Astrocyte (in vitro differentiated cells and primary cell): Measurements from ENCODE around the gene ZNF212. TPM values are rescaled to one million over a fixed set of nuclear protein-coding genes. Genes with fewer than 3 reads are reported as not detected.

Experiments used
- DNase-seq: peaks from one replicate; pipeline ENCODE4 v3.0.0-alpha.2; 2010; ENCODE audit warnings: low read depth
- FAIRE-seq: peaks from 2 replicates; lab custom pipeline; 2011; peaks lifted over from hg19 to GRCh38; lab: Jason Lieb, UNC
- H2AFZ ChIP-seq: 2 replicates; pipeline ENCODE4 v1.6.0; 2012; ENCODE audit warnings: low read depth, low read length, inconsistent platforms
- H3K27ac ChIP-seq: 2 replicates; pipeline ENCODE4 v1.5.1; 2011; ENCODE audit warnings: low read depth, low read length, inconsistent platforms
- H3K27me3 ChIP-seq: 2 replicates; pipeline ENCODE4 v1.6.0; 2011; ENCODE audit warnings: low read length, inconsistent platforms; ENCODE audit not compliant: insufficient read depth
- H3K36me3 ChIP-seq: 2 replicates; pipeline ENCODE4 v1.5.1; 2011; ENCODE audit warnings: low read length, inconsistent platforms; ENCODE audit not compliant: insufficient read depth
- H3K4me1 ChIP-seq: 2 replicates; pipeline ENCODE4 v1.5.1; 2011; ENCODE audit warnings: low read length, inconsistent platforms; ENCODE audit not compliant: insufficient read depth
- H3K4me2 ChIP-seq: 2 replicates; pipeline ENCODE4 v1.6.0; 2012; ENCODE audit warnings: low read length, inconsistent platforms
- H3K4me3 ChIP-seq: 2 replicates; pipeline ENCODE4 v1.5.1; 2011; ENCODE audit warnings: low read depth, mild to moderate bottlenecking, low read length, inconsistent platforms; ENCODE audit not compliant: insufficient read depth
- H3K79me2 ChIP-seq: 2 replicates; pipeline ENCODE4 v1.6.0; 2012; ENCODE audit warnings: mild to moderate bottlenecking, low read length, inconsistent platforms; ENCODE audit not compliant: insufficient read depth
- H3K9ac ChIP-seq: 2 replicates; pipeline ENCODE4 v1.6.0; 2012; ENCODE audit warnings: mild to moderate bottlenecking, low read length, inconsistent platforms
- H3K9me3 ChIP-seq: 2 replicates; pipeline ENCODE4 v1.5.1; 2012; ENCODE audit warnings: low read depth, mild to moderate bottlenecking, low read length, inconsistent platforms; ENCODE audit not compliant: insufficient read depth
- H4K20me1 ChIP-seq: 2 replicates; pipeline ENCODE4 v1.6.0; 2012; ENCODE audit warnings: low read length, inconsistent platforms; ENCODE audit not compliant: insufficient read depth
- H3K27ac Mint-ChIP-seq: one replicate; pipeline ENCODE4 v1.8.0; 2021; ENCODE audit warnings: mild to moderate bottlenecking, mixed read lengths; ENCODE audit not compliant: unreplicated experiment
- H3K27me3 Mint-ChIP-seq: one replicate; pipeline ENCODE4 v1.8.0; 2021; ENCODE audit warnings: low read depth, mixed read lengths; ENCODE audit not compliant: unreplicated experiment
- H3K36me3 Mint-ChIP-seq: one replicate; pipeline ENCODE4 v1.8.0; 2021; ENCODE audit warnings: low read depth, mixed read lengths; ENCODE audit not compliant: unreplicated experiment
- H3K4me1 Mint-ChIP-seq: one replicate; pipeline ENCODE4 v1.8.0; 2021; ENCODE audit warnings: low read depth, mixed read lengths; ENCODE audit not compliant: unreplicated experiment
- H3K4me3 Mint-ChIP-seq: one replicate; pipeline ENCODE4 v1.8.0; 2021; ENCODE audit warnings: mild to moderate bottlenecking, moderate library complexity, mixed read lengths; ENCODE audit not compliant: unreplicated experiment
- H3K9me3 Mint-ChIP-seq: one replicate; pipeline ENCODE4 v1.8.0; 2021; ENCODE audit warnings: mild to moderate bottlenecking, mixed read lengths; ENCODE audit not compliant: unreplicated experiment
- EZH2 ChIP-seq: IDR thresholded peaks from 2 replicates; pipeline ENCODE4 v1.6.1; 2012; ENCODE audit warnings: mild to moderate bottlenecking, low read length, inconsistent platforms; ENCODE audit not compliant: insufficient read depth
- total RNA-seq: library from RNA; stranded (reverse); gene quantifications from 2 replicates; pipeline ENCODE4 v1.2.1, GENCODE V29; 2021
- TF ChIP-seq, protein P1 (sequence below): IDR thresholded peaks from 2 replicates; pipeline ENCODE4 v1.5.1; 2011; ENCODE audit warnings: low read depth, mild to moderate bottlenecking, inconsistent platforms, low read length, moderate library complexity; ENCODE audit not compliant: insufficient read depth

ZNF212 gene
- total RNA-seq, 1 donor from 2014 or later, result 8.2 TPM

DNA sequence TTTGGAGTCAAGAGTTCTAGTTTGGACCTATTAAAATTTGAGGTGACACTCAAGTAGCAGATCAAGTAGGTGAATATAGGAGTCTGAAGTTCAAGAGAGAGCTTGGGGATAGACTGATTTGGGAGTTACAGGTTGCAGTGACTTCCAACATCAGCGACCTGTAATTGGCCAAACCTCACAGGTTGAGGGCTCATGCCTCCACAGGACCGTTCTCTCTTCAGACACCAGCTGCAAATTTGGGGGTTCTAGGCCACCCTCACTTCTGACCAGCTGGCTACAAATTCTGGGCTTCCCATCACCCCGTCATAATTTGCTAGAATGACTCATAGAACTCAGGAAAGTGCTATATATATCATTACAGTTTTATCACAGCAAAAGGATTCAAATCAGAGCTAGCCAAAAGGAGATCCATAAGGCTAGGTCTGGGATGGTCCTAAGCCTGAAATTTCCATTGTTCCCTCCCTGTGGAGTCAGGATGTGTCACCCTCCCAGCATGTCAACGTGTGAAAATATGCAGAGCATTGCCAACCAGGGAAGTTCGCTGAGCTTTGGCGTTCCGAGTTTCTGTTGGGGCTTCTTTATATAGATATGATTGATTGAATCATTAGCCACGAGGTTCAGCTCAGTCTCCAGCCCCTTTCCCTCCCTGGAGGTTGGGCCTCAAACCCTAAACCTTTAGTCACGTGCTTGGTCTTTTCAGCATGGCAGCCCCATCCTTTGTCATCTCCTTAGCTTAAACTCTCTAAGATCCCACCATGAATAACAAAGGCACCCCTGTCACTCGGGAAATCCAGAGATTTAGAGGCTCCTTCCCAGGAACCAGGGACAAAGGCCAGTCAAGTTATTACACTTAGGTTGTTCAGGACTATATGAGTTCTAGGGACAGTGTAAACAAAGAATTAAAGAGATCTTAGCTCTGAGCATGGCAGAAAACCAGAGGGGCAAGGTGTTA lies 20.7 kb upstream of the ZNF212 start:
- peak; percentile 54 for DNase-seq
- peaks cover 33% of the 10 kb centered on the region for H3K36me3 ChIP-seq
- Mint-ChIP-seq H3K36me3 (peaks cover 48% of the 10 kb centered on the region), H3K4me3 (peak overlapping the region; percentile 47), H3K27me3 (no peaks in the 10 kb centered on the region), H3K9me3 (peaks cover 3% of the 10 kb centered on the region), H3K4me1 (peaks cover 25% of the 10 kb centered on the region), H3K27ac (peak overlapping the region; percentile 69)
- FAIRE-seq, result no peak
- H3K9me3 ChIP-seq, result no peaks in the 10 kb centered on the region
- H3K79me2 ChIP-seq, result peaks cover 2% of the 10 kb centered on the region
- no peaks in the 10 kb centered on the region for H3K27me3 ChIP-seq
- H3K27ac ChIP-seq, result peak overlapping the region; percentile 64
- no peak overlapping the region for H2AFZ ChIP-seq
- peaks cover 17% of the 10 kb centered on the region for H3K4me1 ChIP-seq
- H4K20me1 ChIP-seq, result peaks cover 18% of the 10 kb centered on the region
- TF ChIP-seq, protein P1, sequence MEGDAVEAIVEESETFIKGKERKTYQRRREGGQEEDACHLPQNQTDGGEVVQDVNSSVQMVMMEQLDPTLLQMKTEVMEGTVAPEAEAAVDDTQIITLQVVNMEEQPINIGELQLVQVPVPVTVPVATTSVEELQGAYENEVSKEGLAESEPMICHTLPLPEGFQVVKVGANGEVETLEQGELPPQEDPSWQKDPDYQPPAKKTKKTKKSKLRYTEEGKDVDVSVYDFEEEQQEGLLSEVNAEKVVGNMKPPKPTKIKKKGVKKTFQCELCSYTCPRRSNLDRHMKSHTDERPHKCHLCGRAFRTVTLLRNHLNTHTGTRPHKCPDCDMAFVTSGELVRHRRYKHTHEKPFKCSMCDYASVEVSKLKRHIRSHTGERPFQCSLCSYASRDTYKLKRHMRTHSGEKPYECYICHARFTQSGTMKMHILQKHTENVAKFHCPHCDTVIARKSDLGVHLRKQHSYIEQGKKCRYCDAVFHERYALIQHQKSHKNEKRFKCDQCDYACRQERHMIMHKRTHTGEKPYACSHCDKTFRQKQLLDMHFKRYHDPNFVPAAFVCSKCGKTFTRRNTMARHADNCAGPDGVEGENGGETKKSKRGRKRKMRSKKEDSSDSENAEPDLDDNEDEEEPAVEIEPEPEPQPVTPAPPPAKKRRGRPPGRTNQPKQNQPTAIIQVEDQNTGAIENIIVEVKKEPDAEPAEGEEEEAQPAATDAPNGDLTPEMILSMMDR, result no peak
- no peak for TF ChIP-seq EZH2
- no peak overlapping the region for H3K4me3 ChIP-seq
- peak overlapping the region; percentile 15 for H3K4me2 ChIP-seq
- H3K9ac ChIP-seq, result peak overlapping the region; percentile 33

DNA sequence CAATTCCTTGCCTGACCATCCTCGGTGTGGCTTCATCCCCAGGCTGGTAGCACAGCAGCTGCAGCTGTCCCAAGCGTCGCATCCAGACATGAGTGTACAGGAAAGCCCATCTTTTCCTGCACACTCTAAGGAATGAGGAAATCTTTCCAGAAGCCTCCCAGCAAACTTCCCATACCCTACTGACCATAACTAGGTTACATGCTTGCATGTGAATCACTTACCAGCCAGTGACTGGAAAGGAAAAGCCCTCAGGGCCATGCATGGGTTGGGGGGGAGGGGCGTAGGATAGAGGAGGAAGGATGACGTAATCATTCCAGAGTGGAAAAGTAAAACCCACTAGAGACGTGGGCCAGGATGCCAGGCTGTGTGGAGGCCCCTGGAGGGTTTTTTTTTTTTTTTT lies 18.9 kb upstream of the ZNF212 start:
- peaks cover 43% of the 10 kb centered on the region for H3K36me3 Mint-ChIP-seq
- Histone ChIP-seq H3K4me1 (peaks cover 17% of the 10 kb centered on the region), H3K9me3 (no peaks in the 10 kb centered on the region), H3K4me2 (no peak overlapping the region), H3K27ac (no peak overlapping the region), H3K36me3 (peaks cover 20% of the 10 kb centered on the region), H3K4me3 (no peak overlapping the region), H3K79me2 (peaks cover 2% of the 10 kb centered on the region), H4K20me1 (peaks cover 18% of the 10 kb centered on the region), H2AFZ (no peak overlapping the region), H3K27me3 (no peaks in the 10 kb centered on the region), H3K9ac (no peak overlapping the region)
- DNase-seq (peak; percentile 54), FAIRE-seq (no peak)
- H3K27me3 Mint-ChIP-seq, result no peaks in the 10 kb centered on the region
- peaks cover 25% of the 10 kb centered on the region for H3K4me1 Mint-ChIP-seq
- H3K27ac Mint-ChIP-seq, result peak overlapping the region; percentile 78
- no peak overlapping the region for H3K4me3 Mint-ChIP-seq
- no peak for TF ChIP-seq EZH2
- TF ChIP-seq, protein P1, result no peak
- peaks cover 3% of the 10 kb centered on the region for H3K9me3 Mint-ChIP-seq

DNA sequence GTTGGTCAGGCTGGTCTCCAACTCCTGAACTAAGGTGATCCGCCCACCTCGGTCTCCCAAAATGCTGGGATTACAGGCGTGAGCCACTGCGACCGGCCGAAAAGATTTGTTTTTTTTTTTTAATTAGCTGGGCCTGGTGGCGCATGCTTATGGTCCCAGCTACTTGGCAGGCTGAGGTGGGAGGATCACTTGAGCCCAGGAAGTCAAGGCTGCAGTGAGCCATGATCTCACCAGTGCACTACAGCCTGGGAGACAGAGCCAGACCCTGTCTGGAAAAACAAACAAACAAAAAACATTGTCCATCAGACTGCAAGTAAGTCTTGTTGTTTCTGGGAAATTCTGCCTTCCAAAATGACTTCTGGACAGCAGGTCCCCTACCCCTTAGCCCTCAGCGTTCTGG lies 16.3 kb upstream of the ZNF212 start:
- Histone ChIP-seq H4K20me1 (peaks cover 14% of the 10 kb centered on the region), H3K4me2 (no peak overlapping the region), H3K4me3 (no peak overlapping the region), H2AFZ (no peak overlapping the region), H3K27me3 (no peaks in the 10 kb centered on the region), H3K79me2 (peaks cover 2% of the 10 kb centered on the region), H3K4me1 (peaks cover 16% of the 10 kb centered on the region), H3K36me3 (peaks cover 7% of the 10 kb centered on the region), H3K27ac (no peak overlapping the region), H3K9me3 (no peaks in the 10 kb centered on the region), H3K9ac (no peak overlapping the region)
- Mint-ChIP-seq H3K36me3 (peaks cover 24% of the 10 kb centered on the region), H3K4me3 (no peak overlapping the region), H3K27ac (no peak overlapping the region), H3K27me3 (no peaks in the 10 kb centered on the region), H3K9me3 (peaks cover 3% of the 10 kb centered on the region), H3K4me1 (peaks cover 21% of the 10 kb centered on the region)
- TF ChIP-seq EZH2, result no peak
- TF ChIP-seq, protein P1, result no peak
- FAIRE-seq (no peak), DNase-seq (no peak)
